SW480 (cell line): ENCODE results near the gene DPF3.
A peak's percentile ranks its signal among the peaks of the same experiment; 100 is the strongest.

Experiments used
- DNase-seq: peaks from one replicate; pipeline ENCODE4 v3.0.0-alpha.2; 2016; ENCODE audit warnings: low spot score

DPF3 gene

GRCh38 chr14:72682188-72682587 lies 211.7 kb downstream of the DPF3 start:
- no peak for DNase-seq

DNA sequence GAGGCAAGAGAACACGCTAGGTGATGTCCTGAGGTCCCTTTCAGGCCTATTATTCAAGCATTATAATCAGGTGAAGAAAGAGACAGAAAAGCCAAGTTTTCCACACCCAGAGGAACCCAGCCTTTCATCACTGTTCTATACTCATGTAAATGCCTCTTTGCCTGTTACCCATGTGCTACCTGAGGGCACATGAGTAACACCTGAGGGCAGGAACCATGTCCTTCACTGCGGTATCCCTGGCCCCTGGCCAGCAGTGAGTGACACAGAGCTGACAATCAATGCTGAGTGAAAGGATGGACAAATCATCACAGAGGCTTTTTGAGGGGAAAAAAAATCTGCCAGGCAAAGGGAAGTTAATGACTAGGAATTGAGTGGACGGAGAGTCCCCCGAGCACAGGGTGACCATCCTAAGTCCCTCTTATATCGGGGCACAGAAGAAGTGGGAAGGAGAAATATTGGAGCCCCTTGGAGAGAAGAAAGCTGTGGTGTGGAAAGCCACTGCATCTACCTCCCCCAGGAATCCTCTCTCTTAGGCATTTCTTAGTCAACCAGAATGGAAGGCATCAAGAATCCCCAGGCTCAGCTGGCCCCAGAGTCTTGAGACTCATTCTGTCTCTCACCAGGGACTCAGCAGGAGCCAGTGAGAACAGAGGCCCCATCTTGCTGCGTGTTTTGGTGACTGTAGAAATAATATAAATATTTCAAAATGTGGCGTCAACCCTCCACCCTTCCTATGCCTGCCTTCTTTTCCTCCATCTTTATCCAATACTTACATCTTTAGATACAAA lies 212.9 kb downstream of the DPF3 start:
- no peak for DNase-seq

DNA sequence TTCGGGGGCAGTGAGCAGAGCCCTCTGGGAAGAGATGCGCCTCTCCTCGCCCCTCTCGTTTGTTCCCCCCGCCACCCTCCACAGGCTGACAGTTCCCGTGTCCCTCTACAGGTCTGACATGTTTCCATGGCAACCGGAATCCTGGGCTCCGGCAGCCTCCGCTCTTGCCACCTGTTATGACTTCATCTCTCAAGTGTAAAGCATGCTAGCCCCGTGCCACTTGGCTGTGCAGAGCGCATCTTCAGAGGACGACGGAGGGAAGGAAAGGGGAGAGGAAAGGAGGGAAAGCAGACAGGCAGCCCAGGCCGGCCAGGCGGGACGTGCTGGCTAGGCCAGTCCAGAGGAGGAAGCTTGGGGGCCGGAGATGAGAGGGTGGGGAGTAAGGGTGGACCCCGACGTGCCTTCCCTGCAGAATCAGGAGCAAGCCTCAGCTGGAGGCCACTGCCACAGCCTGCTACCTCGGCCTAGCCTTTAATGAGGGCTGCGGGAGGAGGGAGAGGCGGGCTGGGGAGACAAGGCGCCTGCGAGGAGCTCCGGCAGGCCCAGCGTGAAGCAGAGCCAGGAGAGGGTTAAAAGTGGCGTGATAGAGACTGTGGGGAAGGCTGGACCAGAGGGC lies 214.3 kb downstream of the DPF3 start:
- no peak for DNase-seq

DNA sequence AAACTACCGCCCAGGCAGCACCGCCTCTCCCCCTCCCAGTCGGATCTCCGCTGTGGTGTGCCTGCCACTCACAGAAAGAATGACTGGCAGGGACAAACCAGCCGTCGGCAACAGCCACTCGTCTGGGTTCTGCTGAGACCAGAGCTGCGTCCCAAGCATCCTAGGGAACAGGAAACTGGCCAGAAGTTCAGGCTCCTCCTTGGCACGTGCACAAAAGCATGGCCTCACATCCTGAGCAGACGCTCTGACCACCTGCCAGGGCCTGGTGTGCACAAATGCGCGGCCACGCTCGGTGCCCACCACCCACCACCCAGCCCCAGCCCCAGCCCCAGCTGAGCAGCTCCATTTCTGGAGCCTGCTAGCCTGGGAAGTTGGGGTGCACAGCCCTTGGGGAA lies 214.8 kb downstream of the DPF3 start:
- no peak for DNase-seq

- no peak for DNase-seq
Observed at GRCh38 chr14:72678356-72678755, 215.5 kb downstream of the DPF3 start.

DNA sequence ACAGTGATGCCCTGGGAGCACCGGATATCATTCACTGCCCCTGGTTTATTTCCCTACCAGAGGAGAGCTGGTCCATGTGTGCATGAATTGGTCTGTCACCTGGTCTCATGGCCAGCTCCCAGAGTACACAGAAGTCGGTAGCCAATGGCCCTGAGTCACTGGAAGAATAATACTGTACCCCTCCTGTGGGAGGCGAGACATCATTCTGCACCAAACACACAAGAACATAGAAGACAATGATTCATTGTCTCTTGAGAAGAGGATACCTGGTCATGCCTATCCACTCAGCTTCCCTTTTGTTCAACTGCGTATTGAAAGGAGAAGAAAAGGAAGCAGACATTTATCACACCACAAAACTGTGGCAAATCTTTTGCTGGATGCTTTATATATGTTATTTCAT lies 216.2 kb downstream of the DPF3 start:
- no peak for DNase-seq

DNA sequence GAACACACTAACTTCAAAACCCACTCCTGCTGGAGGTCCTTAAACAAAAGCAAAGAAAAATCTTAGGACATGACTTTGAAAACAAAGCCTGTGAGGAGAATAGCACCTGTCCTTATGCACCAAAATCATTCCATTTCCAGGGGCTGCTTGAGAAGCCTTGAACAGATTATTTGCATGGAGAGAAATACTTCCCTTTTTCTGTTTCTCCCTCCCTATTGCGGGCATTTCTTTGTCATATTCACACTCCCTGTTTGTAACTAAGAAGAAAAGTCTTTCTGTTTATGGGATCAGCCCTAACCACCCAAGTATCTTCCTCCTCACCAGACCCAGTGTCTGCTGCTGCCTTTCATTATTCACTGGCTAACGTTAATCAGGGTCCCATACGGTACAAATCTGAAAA lies 218.8 kb downstream of the DPF3 start:
- DNase-seq = no peak

DNA sequence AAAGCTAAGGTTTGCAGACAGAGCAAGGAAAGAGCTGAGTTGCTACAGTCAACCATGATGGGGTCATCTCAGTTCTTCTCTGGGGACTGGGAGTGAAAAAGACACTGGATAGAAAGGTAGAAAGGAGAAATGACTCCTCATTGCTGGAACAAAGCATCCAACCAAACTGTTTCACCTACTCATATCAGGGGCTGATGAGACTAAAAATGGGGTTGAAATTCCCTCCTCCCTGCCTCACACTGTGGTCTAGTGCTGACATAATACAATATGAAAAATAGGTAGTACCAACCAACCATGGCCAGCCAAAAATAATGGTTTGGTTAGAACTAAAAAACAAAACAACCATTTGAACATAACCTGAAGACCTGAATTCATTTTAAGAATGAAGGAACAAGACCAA lies 220.7 kb downstream of the DPF3 start:
- no peak for DNase-seq

DNA sequence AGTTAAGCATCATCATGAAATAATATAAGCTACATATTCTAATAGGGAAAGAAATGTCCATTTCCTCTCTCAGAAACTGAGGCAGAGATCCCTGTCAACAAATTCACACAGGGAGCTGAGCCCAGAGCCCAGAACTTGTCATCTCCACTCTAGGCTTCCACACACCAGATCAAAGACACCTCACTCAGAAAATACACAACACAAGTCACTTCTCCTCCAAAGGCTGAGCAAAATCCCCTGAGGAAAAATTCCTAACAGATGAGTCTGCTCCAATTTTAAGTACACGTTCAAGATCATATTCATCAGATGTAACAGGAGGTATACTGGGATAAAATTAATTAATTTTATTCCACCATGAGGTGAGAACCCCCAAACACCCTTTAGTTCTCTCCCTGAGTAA lies 227.3 kb downstream of the DPF3 start:
- peak; percentile 22 for DNase-seq

DNA sequence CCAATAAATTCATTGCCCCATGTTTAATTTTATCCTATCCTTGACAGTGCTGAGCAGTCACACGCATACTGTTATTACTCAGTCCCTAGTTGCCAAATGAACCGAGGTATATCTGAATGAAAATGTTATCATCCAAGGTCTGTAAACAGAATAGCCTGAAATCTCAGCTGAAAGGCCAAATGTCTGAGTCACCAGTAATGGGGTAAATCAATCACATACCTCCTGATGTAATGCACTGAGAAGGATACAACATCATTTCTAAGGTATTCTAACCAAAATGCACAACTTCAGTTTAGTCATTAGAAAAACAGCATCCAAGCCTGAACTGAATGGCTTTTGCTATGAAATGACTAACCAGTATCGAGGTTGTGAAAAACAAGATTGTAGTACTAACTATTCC lies 228.6 kb downstream of the DPF3 start:
- DNase-seq = peak; percentile 9

GRCh38 chr14:72664651-72665050 lies 229.2 kb downstream of the DPF3 start:
- DNase-seq = no peak

- no peak for DNase-seq
Observed at GRCh38 chr14:72663956-72664650, 229.8 kb downstream of the DPF3 start.

DNA sequence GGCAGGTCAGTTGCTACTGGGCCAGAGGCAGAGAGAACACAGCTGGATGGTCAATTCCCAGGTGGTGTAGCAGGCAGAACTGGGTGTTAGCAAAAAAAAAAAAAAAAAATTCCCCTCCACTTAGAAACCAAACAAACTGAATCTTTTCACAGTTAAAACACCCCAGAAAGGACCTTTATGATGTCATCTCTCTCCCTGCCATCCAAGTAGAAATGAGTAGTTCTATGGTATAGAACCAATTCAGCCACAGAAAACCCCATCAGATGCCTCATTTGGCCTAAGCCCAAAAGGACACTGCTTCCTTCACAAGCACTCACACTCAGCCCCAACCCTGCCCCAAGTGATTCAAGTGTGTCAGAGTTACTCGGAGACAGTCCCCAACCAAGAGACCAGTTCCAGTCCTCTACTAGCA lies 230.8 kb downstream of the DPF3 start:
- DNase-seq = no peak

GRCh38 chr14:72662214-72662613 lies 231.7 kb downstream of the DPF3 start:
- no peak for DNase-seq

DNA sequence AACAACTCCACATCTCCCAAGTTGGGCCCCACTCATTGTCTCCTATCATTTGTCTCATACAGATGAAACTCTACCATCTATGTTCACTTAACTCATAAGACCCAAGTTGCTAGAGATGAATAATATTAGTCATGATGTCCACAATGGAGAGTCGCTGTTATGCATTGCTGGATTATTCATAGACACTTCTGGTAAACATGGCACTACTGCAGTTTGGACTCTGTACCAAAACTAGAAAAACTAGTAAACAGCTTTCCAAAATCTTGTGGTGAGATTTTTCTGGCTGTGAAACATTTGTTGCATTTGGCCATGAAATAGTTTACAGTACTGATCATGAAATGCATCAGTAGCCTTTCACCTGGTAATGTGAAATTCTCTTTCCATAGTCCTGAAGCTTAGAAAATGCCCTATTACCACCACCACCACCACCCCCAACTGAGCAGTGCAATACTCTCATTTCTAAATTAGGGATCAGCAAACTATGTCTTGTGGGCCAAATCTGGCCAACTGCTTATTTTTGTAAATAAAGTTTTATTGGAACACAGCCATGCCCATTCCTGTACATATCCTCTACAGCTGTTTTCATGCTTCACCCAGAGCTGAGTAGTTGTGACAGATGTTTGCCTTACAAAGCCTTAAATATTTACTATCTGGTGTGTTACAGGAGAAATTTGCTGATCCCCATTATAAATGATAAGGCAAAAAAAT lies 236.5 kb downstream of the DPF3 start:
- DNase-seq = no peak

- no peak for DNase-seq
Observed at GRCh38 chr14:72653026-72653425, 240.9 kb downstream of the DPF3 start.

- DNase-seq = no peak
Observed at GRCh38 chr14:72652179-72652578, 241.7 kb downstream of the DPF3 start.

DNA sequence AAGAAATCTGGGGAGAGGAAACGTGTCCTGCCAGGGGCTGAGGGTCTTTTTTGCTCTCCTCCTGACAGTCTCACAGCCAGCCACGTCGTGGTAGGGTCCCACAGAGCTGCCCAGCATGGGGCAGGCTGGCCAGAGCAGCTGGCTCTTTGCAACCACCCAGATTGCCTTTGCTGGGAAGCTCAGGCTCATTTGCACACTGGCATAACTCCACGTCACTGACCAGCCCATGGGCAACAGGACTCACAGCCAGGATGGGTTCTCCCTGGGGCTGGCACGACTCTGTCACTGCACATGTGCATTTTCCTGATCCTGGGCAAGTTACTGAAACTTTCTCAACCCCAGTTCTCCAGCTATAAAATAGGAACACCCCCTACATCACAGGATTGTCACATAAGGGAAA lies 242.2 kb downstream of the DPF3 start:
- DNase-seq = no peak

- no peak for DNase-seq
Observed at GRCh38 chr14:72651081-72651480, 242.8 kb downstream of the DPF3 start.

- DNase-seq = no peak
Observed at GRCh38 chr14:72649603-72650227, 244.2 kb downstream of the DPF3 start.

DNA sequence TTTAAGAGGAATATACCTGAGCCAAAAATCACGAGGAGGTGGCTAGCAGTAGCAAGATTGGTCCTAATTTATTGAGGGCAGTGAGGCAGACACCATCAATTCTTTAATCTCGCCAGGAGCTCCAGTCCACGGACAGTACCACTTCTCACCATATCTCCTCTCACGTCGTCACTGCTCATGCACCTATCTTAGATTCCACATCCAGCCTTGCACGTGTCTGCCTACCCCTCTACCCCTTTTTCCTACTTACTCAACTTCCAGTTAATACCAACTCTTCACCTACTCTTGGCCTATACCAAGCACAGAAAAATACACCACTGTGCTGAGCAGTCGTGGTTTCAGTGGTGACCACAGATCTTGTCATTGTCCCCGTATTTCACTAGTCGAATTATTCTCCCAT lies 246.1 kb downstream of the DPF3 start:
- no peak for DNase-seq

GRCh38 chr14:72646861-72647528 lies 246.9 kb downstream of the DPF3 start:
- no peak for DNase-seq
